ENCODE measurements around the gene TEX28. TPM values are rescaled to one million over a fixed set of nuclear protein-coding genes. Genes with fewer than 3 reads are reported as not detected.

The TEX28 gene
- total RNA-seq, 1 experiment from 2014 or later: not detected

DNA sequence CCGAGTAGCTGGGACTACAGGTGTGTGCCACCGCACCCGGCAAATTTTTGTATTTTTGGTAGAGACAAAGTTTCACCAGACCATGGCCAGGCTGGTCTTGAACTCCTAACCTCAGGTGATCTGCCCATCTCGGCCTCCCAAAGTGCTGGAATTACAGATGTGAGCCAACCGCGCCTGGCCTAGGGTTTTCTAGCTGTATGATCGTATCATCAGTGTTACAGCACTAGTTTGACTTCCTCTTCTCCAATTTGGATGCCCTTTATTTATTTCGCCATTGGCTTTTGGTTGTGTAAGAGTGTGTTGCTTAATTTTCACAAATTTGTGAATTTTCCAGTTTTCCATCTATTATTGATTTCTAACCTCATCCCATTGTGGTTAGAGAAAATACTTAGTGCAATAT is 5.9 kb upstream of the TEX28 start:
- intact Hi-C loops (cut with micrococcal nuclease; ENCODE audit: unreplicated experiment): no loop called here
- CTCF ChIA-PET: no interaction called here

DNA sequence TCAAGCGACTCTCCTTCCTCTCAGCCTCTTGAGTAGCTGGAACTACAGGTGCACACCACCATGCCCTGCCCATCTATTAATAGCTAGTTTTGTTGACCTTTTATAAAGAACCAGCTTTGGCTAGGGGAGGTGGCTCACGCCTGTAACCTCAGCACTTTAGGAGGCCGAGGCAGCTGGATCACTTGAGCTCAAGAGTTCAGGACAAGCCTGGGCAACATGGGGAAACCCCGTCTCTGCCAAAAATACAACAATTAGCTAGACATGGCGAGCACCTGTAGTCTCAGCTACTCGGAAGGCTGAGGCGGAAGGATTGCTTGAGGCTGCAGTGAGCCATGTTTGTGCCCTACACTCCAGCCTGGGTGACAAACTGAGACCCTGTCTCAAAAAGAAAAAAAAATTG is 3.4 kb upstream of the TEX28 start:
- Histone ChIP-seq H3K4me1 (replicated peaks; ENCODE audit: insufficient read depth) (0 out of 2 replicates have a peak, but pooled peaks cover 4% of the 10 kb centered on the region), H3K36me3 (ENCODE audit: low read depth) (no peaks in the 10 kb centered on the region), H3K27ac (no peak overlapping the region), H3K4me2 (no peak overlapping the region), H4K20me1 (ENCODE audit: insufficient read depth) (no peaks in the 10 kb centered on the region), H3F3A (ENCODE audit: insufficient read depth, low read depth) (no peaks in the 10 kb centered on the region), H3K9me2 (ENCODE audit: insufficient read depth) (no peaks in the 10 kb centered on the region), H3K4me3 (no peak overlapping the region), H3K27me3 (ENCODE audit: insufficient read depth, low read depth) (no peaks in the 10 kb centered on the region), H3K9me3 (ENCODE audit: insufficient read depth, low read depth) (no peaks in the 10 kb centered on the region), H2AFZ (no peak overlapping the region), H3K79me2 (ENCODE audit: low read depth) (no peaks in the 10 kb centered on the region)
- CTCF ChIA-PET: no interaction called here
- DNase-seq: no peak
- TF ChIP-seq, protein P1, sequence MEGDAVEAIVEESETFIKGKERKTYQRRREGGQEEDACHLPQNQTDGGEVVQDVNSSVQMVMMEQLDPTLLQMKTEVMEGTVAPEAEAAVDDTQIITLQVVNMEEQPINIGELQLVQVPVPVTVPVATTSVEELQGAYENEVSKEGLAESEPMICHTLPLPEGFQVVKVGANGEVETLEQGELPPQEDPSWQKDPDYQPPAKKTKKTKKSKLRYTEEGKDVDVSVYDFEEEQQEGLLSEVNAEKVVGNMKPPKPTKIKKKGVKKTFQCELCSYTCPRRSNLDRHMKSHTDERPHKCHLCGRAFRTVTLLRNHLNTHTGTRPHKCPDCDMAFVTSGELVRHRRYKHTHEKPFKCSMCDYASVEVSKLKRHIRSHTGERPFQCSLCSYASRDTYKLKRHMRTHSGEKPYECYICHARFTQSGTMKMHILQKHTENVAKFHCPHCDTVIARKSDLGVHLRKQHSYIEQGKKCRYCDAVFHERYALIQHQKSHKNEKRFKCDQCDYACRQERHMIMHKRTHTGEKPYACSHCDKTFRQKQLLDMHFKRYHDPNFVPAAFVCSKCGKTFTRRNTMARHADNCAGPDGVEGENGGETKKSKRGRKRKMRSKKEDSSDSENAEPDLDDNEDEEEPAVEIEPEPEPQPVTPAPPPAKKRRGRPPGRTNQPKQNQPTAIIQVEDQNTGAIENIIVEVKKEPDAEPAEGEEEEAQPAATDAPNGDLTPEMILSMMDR (conservative IDR thresholded peaks at IDR 0.05): no peak
- no peak for TF ChIP-seq EZH2 (IDR thresholded peaks at IDR 0.05; ENCODE audit: low read depth)
- POLR2A ChIA-PET (ENCODE audit: unreplicated experiment): no interaction called here
- BruUV-seq (replicated peaks): no TSS peak
- intact Hi-C loops (cut with micrococcal nuclease; ENCODE audit: unreplicated experiment): no loop called here

More for the DNA sequence above, 5.9 kb upstream of the TEX28 start:
- no peaks in the 10 kb centered on the region for H3K27me3 ChIP-seq (ENCODE audit: insufficient read depth, low read depth)
- no peak overlapping the region for H2AFZ ChIP-seq
- no peaks in the 10 kb centered on the region for H3K9me3 ChIP-seq (ENCODE audit: insufficient read depth, low read depth)
- no peaks in the 10 kb centered on the region for H3K9me2 ChIP-seq (ENCODE audit: insufficient read depth)
- no peak overlapping the region for H3K27ac ChIP-seq
- TF ChIP-seq EZH2 (IDR thresholded peaks at IDR 0.05; ENCODE audit: low read depth): no peak
- TF ChIP-seq, protein P1 (conservative IDR thresholded peaks at IDR 0.05): no peak
- H3K4me3 ChIP-seq: no peak overlapping the region
- no peak for DNase-seq
- no peaks in the 10 kb centered on the region for H3K79me2 ChIP-seq (ENCODE audit: low read depth)
- H3K4me2 ChIP-seq: no peak overlapping the region
- POLR2A ChIA-PET (ENCODE audit: unreplicated experiment): no interaction called here
- H3K4me1 ChIP-seq (replicated peaks; ENCODE audit: insufficient read depth): 0 out of 2 replicates have a peak, but pooled peaks cover 4% of the 10 kb centered on the region
- H3F3A ChIP-seq (ENCODE audit: insufficient read depth, low read depth): no peaks in the 10 kb centered on the region
- BruUV-seq (replicated peaks): no TSS peak
- no peaks in the 10 kb centered on the region for H4K20me1 ChIP-seq (ENCODE audit: insufficient read depth)
- no peaks in the 10 kb centered on the region for H3K36me3 ChIP-seq (ENCODE audit: low read depth)

DNA sequence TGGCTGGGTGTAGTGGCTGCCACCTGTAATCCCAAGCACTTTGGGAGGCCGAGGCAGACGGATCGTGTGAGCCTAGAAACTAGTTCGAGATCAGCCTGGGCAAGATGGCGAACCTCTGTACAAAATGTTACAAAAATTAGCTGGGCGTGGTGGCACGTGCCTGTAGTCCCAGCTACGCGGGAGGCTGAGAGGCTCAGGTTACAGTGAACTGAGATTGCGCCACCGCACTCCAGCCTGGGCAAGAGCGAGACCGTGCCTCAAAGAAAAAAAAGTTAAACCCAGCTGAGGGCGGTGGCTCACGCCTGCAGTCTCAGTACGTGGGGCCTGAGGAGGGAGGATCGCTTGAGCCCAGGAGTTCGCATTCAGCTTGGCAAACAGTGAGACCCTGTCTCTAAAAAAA is 1.8 kb upstream of the TEX28 start:
- no peaks in the 10 kb centered on the region for H3K9me3 ChIP-seq (ENCODE audit: insufficient read depth, low read depth)
- POLR2A ChIA-PET (ENCODE audit: unreplicated experiment): no interaction called here
- no peaks in the 10 kb centered on the region for H4K20me1 ChIP-seq (ENCODE audit: insufficient read depth)
- CTCF ChIA-PET: interaction anchor here (0.6 kb wide), 1 partner anchor 460 kb away, joined by 3 read pairs; no protein-coding TSS in a partner anchor
- peak overlapping the region; percentile 56 for H3K4me2 ChIP-seq
- no peaks in the 10 kb centered on the region for H3K9me2 ChIP-seq (ENCODE audit: insufficient read depth)
- no peak overlapping the region for H2AFZ ChIP-seq
- DNase-seq: peak in 1 of 2 experiments; percentile 41
- no peaks in the 10 kb centered on the region for H3F3A ChIP-seq (ENCODE audit: insufficient read depth, low read depth)
- no TSS peak for BruUV-seq (replicated peaks)
- H3K27ac ChIP-seq: no peak overlapping the region
- no peak for TF ChIP-seq EZH2 (IDR thresholded peaks at IDR 0.05; ENCODE audit: low read depth)
- TF ChIP-seq, protein P1 (conservative IDR thresholded peaks at IDR 0.05): no peak
- 0 out of 2 replicates have a peak, but pooled peaks cover 4% of the 10 kb centered on the region for H3K4me1 ChIP-seq (replicated peaks; ENCODE audit: insufficient read depth)
- no peaks in the 10 kb centered on the region for H3K79me2 ChIP-seq (ENCODE audit: low read depth)
- no peak overlapping the region for H3K4me3 ChIP-seq
- H3K27me3 ChIP-seq (ENCODE audit: insufficient read depth, low read depth): no peaks in the 10 kb centered on the region
- intact Hi-C loops (cut with micrococcal nuclease; ENCODE audit: unreplicated experiment): no loop called here
- no peaks in the 10 kb centered on the region for H3K36me3 ChIP-seq (ENCODE audit: low read depth)
